GM12878 (cell line): ENCODE measurements around the gene GPC5. TPM values are rescaled to one million over a fixed set of nuclear protein-coding genes. Genes with fewer than 3 reads are reported as not detected.

Experiments used
- ATAC-seq: fragments of 200-7000 bp; cut with Tn5 transposase; 3 replicates; pipeline ENCODE4 v1.9.1; 2020; ENCODE audit warnings: mild to moderate bottlenecking, moderate library complexity
- BruUV-seq: library from RNA; stranded (reverse); fragments of 400-500 nt; replicated peaks from 2 replicates; lab custom pipeline; 2021; lab: Mats Ljungman, UMichigan
- CTCF ChIA-PET: fragments of 300-600 bp; sonication (Branson Sonifier 250); formaldehyde crosslinking; extraction: SDS; loops from one replicate; lab custom pipeline; 2021; ENCODE audit warnings: inconsistent platforms; lab: Yijun Ruan, JAX
- POLR2A ChIA-PET: fragments of 350-600 bp; formaldehyde crosslinking; extraction: SDS; loops from one replicate; lab custom pipeline; 2021; ENCODE audit warnings: inconsistent platforms; lab: Charles Lee
- RAD21 ChIA-PET: fragments of 300-600 bp; sonication (Branson Sonifier 250); formaldehyde crosslinking; loops from one replicate; lab custom pipeline; 2023; ENCODE audit warnings: antibody characterized with exemption; ENCODE audit not compliant: unreplicated experiment; lab: Charles Lee
- SMC1A ChIA-PET: fragments of 300-600 bp; sonication (Branson Sonifier 250); formaldehyde crosslinking; loops from one replicate; lab custom pipeline; 2023; ENCODE audit not compliant: unreplicated experiment, uncharacterized antibody; lab: Charles Lee
- DNase-seq: peaks from one replicate; pipeline ENCODE4 v3.0.0-alpha.2; 2011; ENCODE audit warnings: low read depth, low spot score
- FAIRE-seq: peaks from 3 replicates; lab custom pipeline; 2011; peaks lifted over from hg19 to GRCh38; lab: Jason Lieb, UNC
- H2AFZ ChIP-seq: 2 replicates; pipeline ENCODE4 v1.6.0; 2011; ENCODE audit warnings: low read depth, low read length, control low read depth; ENCODE audit not compliant: control insufficient read depth
- H3K27ac ChIP-seq: 2 replicates; pipeline ENCODE4 v1.5.1; 2011; ENCODE audit warnings: control low read depth; ENCODE audit not compliant: control insufficient read depth, insufficient read depth
- H3K27me3 ChIP-seq, 2 experiments: replicated peaks in 1 of 2; 2 replicates each; pipeline versions ENCODE4 v1.6.0 to v1.6.1; 2011; ENCODE audit warnings: low read length in 1 of 2; ENCODE audit not compliant: control insufficient read depth in 2 of 2, insufficient read depth in 2 of 2
- H3K36me3 ChIP-seq, 2 experiments: 2 replicates each; pipeline ENCODE4 v1.5.1; 2011; ENCODE audit warnings: low read length in 1 of 2; ENCODE audit not compliant: control insufficient read depth in 2 of 2, insufficient read depth in 2 of 2
- H3K4me1 ChIP-seq: 2 replicates; pipeline ENCODE4 v1.6.1; 2011; ENCODE audit warnings: mild to moderate bottlenecking, low read length, moderate library complexity, mixed read lengths; ENCODE audit not compliant: control insufficient read depth, insufficient read depth
- H3K4me2 ChIP-seq: 2 replicates; pipeline ENCODE4 v1.6.0; 2011; ENCODE audit warnings: control low read depth; ENCODE audit not compliant: control insufficient read depth, insufficient read depth
- H3K4me3 ChIP-seq: fragments of 200-600 bp; sonication (generic); 2 replicates; pipeline ENCODE4 v1.5.1; 2016
- H3K79me2 ChIP-seq: 2 replicates; pipeline ENCODE4 v1.6.0; 2011; ENCODE audit warnings: low read length; ENCODE audit not compliant: control insufficient read depth, insufficient read depth
- H3K9ac ChIP-seq: 2 replicates; pipeline ENCODE4 v1.8.0; 2011; ENCODE audit warnings: low read length, control low read depth, mixed read lengths; ENCODE audit not compliant: control insufficient read depth, insufficient read depth
- H3K9me3 ChIP-seq: replicated peaks from 3 replicates; pipeline ENCODE4 v1.5.1; 2011; ENCODE audit warnings: mild to moderate bottlenecking, low read length; ENCODE audit not compliant: control insufficient read depth, insufficient read depth
- H4K20me1 ChIP-seq: 2 replicates; pipeline ENCODE4 v1.6.0; 2011; ENCODE audit not compliant: control insufficient read depth, insufficient read depth
- ASH2L ChIP-seq: fragments of 300-600, 200-600 bp; sonication (generic); IDR thresholded peaks from 2 replicates; pipeline ENCODE4 v1.6.1; 2017; ENCODE audit warnings: low read depth, mild to moderate bottlenecking, borderline replicate concordance
- CHD2 ChIP-seq: IDR thresholded peaks from 2 replicates; pipeline ENCODE4 v1.6.1; 2011; ENCODE audit warnings: low read depth, low read length, improper control_type of control experiment, borderline replicate concordance
- ESRRA ChIP-seq: IDR thresholded peaks from 2 replicates; pipeline ENCODE4 v1.6.1; 2012; ENCODE audit warnings: mild to moderate bottlenecking, low read length, improper control_type of control experiment
- IKZF1 ChIP-seq: fragments of 450-650 bp; conservative IDR thresholded peaks from 2 replicates; pipeline ENCODE4 v1.6.1; 2017; ENCODE audit warnings: antibody characterized with exemption, mild to moderate bottlenecking
- NFIC ChIP-seq: IDR thresholded peaks from 2 replicates; pipeline ENCODE4 v1.6.1; 2012; ENCODE audit warnings: low read depth, mild to moderate bottlenecking, inconsistent platforms, low read length, moderate library complexity
- PAX5 ChIP-seq: IDR thresholded peaks from 2 replicates; pipeline ENCODE4 v1.6.1; 2011; ENCODE audit warnings: low read depth, low read length, borderline replicate concordance
- POLR2A ChIP-seq: IDR thresholded peaks from 2 replicates; pipeline ENCODE4 v1.6.1; 2011; ENCODE audit warnings: low read depth, mild to moderate bottlenecking, low read length
- RUNX3 ChIP-seq: IDR thresholded peaks from 2 replicates; pipeline ENCODE4 v1.6.1; 2012; ENCODE audit warnings: low read length, inconsistent platforms
- SIX5 ChIP-seq: IDR thresholded peaks from 2 replicates; pipeline ENCODE4 v1.6.1; 2011; ENCODE audit warnings: mild to moderate bottlenecking, low read depth, low read length, moderate library complexity; ENCODE audit not compliant: severe bottlenecking
- ZNF217 ChIP-seq: fragments of 450-650 bp; IDR thresholded peaks from 2 replicates; pipeline ENCODE4 v1.6.1; 2017; ENCODE audit warnings: antibody characterized with exemption, mild to moderate bottlenecking
- ZSCAN29 ChIP-seq: fragments of 450-650 bp; IDR thresholded peaks from 2 replicates; pipeline ENCODE4 v1.6.1; 2017; ENCODE audit warnings: mild to moderate bottlenecking, moderate library complexity
- WGBS: methylation state at CpG from one replicate; pipeline ENCODE4 v1.1.6; 2016; ENCODE audit warnings: low lambda C conversion rate; ENCODE audit not compliant: insufficient replicate concordance, insufficient coverage; ENCODE audit errors: missing lambda C conversion rate; 5-methylcytosine and 5-hydroxymethylcytosine counted together
- in situ Hi-C: fragments of 300-500 bp; cut with MboI; formaldehyde crosslinking; loops from 9 replicates; pipeline ENCODE4 v1.14.3; 2018; ENCODE audit warnings: mixed read lengths
- intact Hi-C: fragments of 100-400 bp; cut with micrococcal nuclease; formaldehyde crosslinking; loops from one replicate; pipeline ENCODE4 v1.14.2; 2022; ENCODE audit not compliant: unreplicated experiment
- polyA plus RNA-seq, 11 experiments: library from polyadenylated mRNA; depleted of rRNA in 4 of 11; unstranded in 6 of 11; stranded (reverse) in 5 of 11; fragments of >200 nt; fragmentation: Nextera tagmentation in 4 of 11; fragmentation: Illumina TruSeq in 1 of 11; extraction: Ambion mirVana in 4 of 11; extraction: Trizol in 1 of 11; gene quantifications; 1 replicate in 1 of 11; 2 replicates in 10 of 11; pipeline versions ENCODE4 v1.2.1 to v1.2.3, GENCODE V29; 2011 to 2016; ENCODE audit warnings: inconsistent platforms in 2 of 11, missing spikeins in 2 of 11, low read depth in 1 of 11
- total RNA-seq, 4 experiments: library from RNA; depleted of rRNA in 3 of 4; stranded (reverse); fragments of >200 nt in 3 of 4; fragmentation: Illumina TruSeq in 1 of 4; extraction: Trizol in 1 of 4; gene quantifications; 2 replicates each; pipeline versions ENCODE4 v1.2.1 to v1.2.3, GENCODE V29; 2013 to 2021
- TF ChIP-seq, protein P1 (sequence below): fragments of 450-650 bp; conservative IDR thresholded peaks from 2 replicates; pipeline ENCODE4 v1.6.1; 2017; ENCODE audit warnings: mild to moderate bottlenecking, moderate library complexity

Gene GPC5
- total and polyA plus RNA-seq, 10 of the 15 experiments (the other 5 are each of a cell fraction or from before 2014, with no cell fraction given): 0.05 to 0.87 (median 0.44) TPM; not detected in 1

DNA sequence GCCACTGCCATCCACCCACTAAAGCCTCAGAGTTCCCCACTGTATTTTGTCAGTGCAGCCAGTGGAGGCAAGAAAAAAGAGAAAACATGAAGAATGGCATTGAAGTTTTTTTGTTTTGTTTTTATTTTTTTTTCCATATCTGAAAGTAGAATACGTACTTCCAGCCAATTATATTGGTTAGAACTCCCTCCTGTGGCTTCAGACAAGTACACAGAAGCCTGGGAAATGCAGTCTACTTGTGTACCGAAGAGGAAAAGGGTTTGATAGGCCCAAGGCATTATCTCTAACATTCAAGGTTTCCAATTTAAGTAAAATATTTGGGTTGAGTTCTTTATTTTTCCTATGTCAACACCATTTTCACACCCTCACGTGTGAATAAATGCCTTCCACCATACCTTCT is 1131.9 kb downstream of the GPC5 start:
- Histone ChIP-seq H4K20me1 (no peaks in the 10 kb centered on the region), H3K4me3 (no peak overlapping the region), H3K27me3 (no peaks in the 10 kb centered on the region), H3K79me2 (no peaks in the 10 kb centered on the region), H3K36me3 (no peaks in the 10 kb centered on the region), H3K4me1 (no peaks in the 10 kb centered on the region), H3K9me3 (no peaks in the 10 kb centered on the region), H3K9ac (no peak overlapping the region), H3K4me2 (no peak overlapping the region), H3K27ac (no peak overlapping the region), H2AFZ (no peak overlapping the region)
- ChIA-PET CTCF (no interaction called here), RAD21 (no interaction called here), POLR2A (no interaction called here), SMC1A (no interaction called here)
- no peak for DNase-seq
- 3% methylated on average over 3 of the region's 3 CpGs for WGBS
- no peak for TF ChIP-seq PAX5
- TF ChIP-seq ASH2L: no peak
- TF ChIP-seq SIX5: no peak
- TF ChIP-seq RUNX3: no peak
- TF ChIP-seq POLR2A: no peak
- TF ChIP-seq ZNF217: no peak
- TF ChIP-seq ESRRA: no peak
- TF ChIP-seq, protein P1, sequence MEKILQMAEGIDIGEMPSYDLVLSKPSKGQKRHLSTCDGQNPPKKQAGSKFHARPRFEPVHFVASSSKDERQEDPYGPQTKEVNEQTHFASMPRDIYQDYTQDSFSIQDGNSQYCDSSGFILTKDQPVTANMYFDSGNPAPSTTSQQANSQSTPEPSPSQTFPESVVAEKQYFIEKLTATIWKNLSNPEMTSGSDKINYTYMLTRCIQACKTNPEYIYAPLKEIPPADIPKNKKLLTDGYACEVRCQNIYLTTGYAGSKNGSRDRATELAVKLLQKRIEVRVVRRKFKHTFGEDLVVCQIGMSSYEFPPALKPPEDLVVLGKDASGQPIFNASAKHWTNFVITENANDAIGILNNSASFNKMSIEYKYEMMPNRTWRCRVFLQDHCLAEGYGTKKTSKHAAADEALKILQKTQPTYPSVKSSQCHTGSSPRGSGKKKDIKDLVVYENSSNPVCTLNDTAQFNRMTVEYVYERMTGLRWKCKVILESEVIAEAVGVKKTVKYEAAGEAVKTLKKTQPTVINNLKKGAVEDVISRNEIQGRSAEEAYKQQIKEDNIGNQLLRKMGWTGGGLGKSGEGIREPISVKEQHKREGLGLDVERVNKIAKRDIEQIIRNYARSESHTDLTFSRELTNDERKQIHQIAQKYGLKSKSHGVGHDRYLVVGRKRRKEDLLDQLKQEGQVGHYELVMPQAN: no peak
- no peak for TF ChIP-seq IKZF1
- no peak for TF ChIP-seq ZSCAN29
- TF ChIP-seq NFIC: no peak
- TF ChIP-seq CHD2: no peak
- intact Hi-C loops: no loop called here
- no peak for ATAC-seq
- in situ Hi-C loops: no loop called here
- BruUV-seq: no TSS peak
- no peak for FAIRE-seq
